OCI-M2 (cell line): Measurements from ENCODE around the gene KCNH3.

Experiments used
- DNase-seq: peaks from one replicate; lab custom pipeline; 2025; ENCODE audit not compliant: unreplicated experiment; lab: John Stamatoyannopoulos, UW

Gene KCNH3

DNA sequence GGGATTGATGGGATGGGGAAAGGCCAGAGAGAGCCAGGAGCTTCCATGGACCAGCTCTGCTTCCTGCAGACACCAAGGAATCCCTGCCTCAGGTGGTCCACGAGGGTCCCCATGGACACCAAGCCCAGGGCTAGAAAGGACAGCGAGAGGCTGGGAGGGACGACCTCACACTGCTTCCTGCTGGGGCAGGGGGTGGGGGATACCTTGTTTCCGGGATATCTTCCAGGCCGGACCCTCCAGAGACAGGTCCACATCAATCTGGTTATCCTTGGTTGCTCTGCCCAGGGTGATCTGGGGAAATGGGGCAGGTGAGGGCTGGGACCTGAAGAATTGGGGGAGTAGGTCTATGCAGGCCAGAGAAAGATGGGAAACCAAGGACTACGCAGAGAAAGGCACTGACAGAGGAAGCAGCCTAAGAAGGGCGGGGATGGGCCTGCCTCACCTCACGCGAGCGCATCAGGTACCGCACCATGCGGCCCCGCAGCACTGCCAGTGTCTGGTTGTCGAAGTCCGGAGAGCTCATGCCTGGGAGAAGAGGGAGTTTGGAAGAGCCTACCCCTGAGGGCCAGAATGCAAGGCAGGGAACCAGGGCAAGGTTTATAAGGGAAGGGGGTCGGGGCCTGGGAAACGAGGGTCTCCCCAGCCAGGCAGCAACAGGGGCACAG, 20.3 kb downstream of the KCNH3 start:
- no peak for DNase-seq

DNA sequence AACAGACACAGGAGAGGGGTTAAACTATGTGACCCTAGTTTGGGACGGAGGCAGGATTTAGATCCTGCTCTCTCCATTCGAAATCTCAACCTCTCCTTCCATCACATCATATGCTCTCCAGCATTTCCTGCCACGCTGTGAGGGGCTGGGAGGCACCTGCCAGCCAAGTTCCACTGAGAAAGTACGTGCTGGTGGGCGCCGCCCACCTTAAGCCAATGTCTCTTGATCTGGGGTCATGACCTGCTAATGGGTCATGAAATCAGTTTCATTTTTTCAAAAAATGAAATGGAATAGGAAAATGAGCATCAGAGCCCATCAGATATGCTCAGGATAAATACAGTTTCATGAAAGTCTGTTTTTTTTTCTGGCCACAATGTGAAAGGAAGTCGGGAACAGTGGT, 21.9 kb downstream of the KCNH3 start:
- no peak for DNase-seq

DNA sequence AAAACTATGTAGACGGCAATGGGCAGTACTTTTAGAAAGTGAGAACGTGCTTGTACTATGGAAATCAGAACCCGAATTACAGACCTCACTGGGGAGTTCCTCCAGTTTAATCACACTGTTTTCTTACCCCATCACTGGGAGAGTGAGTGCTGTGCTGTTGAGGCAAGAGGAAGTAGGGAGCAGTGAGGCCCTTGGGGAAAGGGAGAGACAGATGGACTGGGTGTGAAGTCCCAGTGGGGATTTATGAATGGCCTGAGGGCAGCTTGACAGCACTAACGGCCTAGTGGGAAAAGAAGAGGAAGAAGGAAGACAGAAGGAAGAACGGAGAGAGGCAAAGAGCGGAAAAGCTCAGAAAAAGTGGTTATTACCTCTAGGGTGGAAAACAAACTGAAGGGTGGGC, 23.4 kb downstream of the KCNH3 start:
- no peak for DNase-seq

DNA sequence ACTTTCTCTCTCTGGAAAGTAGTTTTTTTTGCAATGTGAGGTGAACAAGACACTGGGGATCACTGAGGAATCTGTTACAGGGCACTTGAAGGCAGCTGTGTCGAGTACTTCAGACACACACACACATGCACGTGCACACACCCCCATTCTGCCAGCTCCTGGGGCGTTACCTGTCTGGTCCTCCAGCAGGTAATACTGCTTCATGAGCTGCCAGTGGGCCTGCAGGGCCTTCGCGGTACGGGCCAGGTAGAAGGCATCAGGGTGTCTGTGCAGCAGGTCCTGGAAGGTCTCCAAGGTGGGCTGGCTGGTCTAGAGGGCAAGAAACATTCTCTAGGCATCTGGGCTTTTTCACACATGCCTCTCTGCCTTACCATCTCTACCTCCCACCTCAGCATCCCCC, 24.0 kb downstream of the KCNH3 start:
- DNase-seq: no peak

DNA sequence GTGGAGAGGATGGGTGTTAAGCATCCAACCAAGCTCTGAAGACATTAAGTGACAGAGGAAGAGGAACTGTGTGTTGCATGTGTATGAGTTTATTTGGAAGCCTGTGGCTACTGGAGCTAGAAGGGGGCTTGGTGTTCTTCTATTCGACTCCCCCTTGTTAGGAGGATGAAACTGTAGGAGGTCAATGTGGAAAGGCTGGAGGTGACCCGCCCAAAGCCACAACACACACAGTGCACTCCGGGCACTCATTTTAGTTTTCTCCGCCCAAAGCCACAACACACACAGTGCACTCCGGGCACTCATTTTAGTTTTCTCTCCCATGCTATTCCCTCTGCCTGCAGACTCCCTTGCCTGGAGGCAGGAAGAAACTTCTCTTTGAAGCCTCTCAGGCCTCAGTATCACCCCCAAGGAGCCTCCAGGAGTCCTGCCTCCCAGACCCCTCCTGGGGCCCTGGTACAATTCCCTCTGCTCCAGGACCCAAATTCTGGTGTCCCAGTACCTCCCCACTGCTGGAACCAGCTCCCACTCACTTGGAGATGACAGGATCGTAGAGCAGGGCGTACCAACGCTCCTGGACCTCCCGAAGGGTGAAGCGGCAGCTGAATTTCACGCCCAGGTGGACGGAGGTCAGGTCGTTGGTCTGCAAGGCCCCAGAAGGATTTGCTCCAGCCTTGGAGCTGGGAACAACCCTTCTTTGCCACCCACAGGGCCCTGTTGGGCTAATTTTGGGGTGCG, 25.3 kb downstream of the KCNH3 start:
- no peak for DNase-seq

DNA sequence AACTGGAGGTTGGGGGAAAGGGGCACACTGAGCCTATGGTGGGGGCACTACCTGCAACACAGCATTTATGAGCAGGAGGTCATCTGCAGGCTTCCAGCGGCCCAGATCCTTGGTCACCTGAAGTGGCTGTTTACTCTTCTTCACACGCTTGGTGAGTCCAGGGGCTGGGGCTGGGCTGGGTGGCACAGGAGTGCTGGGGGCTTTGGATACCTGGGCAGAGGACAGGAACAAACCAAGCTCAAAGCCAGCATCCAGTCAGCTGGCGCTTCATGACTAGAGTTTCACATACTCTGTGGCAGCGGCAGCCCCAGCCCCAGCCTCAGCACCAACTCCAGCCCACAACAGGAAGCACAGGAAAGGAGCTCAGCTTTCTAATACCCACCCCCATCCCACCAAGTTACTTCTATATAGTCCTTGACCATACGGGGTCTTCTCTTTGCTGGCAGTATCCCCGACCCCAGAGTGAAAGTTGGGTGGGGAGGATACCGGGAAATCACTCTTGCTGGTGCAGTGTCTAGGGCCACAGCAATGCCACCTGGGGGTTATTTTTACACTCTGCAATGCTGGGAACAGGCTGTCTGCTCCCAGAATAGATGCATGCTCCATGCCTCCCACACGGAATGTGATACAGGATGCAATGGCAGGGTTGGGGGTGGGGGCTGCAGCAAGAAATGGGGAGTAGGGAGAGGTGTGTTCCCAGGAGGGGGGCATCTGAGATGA, 26.0 kb downstream of the KCNH3 start:
- no peak for DNase-seq

DNA sequence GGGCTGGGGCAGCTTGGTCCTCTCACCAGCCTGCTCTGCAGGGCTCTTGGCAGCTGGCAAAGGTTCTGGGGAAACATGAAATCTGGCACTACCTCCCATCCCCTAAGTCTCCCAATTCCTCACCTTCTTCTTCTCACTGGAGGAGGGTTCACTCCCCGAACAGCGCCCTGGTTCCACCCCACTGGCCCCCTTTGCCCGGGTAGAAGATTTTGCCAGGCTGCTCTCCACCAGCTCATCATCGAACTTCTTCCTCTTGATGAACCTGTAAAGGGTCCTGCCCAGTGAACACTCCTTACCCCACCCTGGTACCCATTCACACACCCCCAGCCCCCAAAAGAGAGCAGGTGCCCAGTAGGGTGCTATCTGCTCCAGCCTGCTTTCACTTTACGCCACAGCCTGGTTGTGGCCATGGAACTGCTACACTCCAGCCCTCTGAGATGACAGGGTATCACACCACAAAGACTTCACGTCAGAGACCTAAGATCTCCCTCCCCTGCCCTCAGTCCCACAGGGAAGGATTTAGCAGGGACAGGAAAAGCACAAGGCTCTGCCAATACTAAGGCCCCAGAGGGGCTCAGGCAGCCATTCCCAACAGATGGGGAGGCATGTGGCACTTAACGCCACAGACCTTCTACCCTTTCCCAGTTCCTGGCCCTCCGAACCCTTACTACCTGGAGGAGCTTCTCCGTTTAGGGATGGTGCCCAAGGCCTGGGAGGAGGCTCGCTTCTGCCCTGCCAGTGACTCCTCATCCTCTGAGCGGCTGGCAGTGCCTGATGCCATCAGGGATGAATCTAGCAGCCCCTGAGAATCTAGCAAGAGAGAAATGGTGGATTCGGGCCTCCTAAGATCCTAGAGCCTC, 26.8 kb downstream of the KCNH3 start:
- no peak for DNase-seq

DNA sequence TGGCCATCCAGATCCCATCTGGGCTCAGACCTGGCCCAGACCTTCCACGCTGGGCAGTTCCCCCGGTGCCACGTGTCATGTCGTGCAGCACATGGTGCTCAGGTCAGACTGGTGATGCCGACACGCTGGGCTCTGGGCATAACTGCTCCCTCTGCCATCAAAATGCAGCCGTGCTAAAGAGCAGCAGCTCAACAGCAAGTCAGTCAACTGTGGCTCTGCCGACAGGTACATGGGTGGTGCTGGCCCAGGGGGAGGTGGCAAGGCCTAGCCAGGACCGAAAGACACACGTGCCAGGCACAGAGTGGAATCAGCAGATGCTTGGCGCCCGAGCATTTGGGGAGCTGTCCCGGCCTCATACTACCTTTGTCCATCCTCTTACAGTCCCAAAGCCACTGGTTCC, 27.5 kb downstream of the KCNH3 start:
- no peak for DNase-seq

DNA sequence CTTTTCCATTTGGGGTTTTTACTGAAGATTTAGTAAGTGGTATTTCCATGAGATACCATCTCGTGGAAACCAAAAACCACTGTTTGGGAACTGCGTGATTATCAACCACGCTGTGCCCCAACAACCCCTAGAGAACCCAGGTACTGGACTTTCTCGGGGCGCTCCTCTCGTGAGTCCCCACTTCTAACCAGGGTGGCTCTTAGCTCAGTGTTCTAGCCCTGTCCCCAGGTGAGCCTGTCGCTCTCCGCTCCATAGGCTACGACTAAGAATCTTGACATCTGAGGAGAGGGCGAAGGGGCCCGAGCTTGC, 28.4 kb downstream of the KCNH3 start:
- no peak for DNase-seq

DNA sequence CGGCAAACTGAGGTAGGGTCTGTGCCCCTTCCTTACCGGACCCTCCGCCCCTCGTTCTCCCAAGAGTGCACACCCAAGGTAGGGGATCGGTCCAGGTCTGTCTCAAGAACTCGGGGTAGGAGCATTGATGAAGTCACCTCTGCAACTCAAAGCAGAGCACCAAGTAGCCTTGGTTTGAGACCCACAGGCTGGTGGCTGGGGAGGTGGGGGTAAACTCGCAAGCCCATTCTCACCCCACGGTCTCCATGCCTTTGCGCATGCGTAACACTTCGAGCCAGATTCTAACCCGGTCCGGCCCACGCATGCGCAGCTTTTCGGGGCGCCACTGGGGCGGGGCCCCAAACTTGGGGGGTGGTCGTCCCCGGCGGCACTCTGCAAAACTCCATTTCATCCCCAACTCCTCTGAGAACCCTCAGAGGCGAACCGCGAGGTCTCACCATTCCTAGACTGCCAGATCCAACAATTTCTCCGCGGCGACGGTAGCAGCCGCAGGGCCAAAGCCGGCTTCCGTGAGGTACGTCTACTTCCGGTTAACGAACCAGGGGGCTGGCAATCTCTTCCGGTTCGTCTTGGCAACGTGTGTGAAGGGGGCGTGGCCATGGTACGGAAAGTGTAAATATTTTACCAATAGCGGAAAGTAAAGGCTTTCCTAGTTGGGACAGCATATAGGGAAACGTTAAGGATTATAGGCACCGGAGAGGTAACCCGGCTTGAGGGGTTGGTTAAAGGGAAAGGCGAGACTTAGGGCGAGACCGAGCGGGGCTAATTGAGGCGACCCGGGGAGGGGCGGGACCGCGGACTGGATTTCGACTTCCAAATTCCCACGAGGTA, 29.0 kb downstream of the KCNH3 start, which contains the start of gene MCRS1:
Gene MCRS1 (minus strand): TSS at position 532 of the 831 bp plus-strand sequence. CDS start 1,411 bp downstream, outside the sequence.
- peak; percentile 69 for DNase-seq

DNA sequence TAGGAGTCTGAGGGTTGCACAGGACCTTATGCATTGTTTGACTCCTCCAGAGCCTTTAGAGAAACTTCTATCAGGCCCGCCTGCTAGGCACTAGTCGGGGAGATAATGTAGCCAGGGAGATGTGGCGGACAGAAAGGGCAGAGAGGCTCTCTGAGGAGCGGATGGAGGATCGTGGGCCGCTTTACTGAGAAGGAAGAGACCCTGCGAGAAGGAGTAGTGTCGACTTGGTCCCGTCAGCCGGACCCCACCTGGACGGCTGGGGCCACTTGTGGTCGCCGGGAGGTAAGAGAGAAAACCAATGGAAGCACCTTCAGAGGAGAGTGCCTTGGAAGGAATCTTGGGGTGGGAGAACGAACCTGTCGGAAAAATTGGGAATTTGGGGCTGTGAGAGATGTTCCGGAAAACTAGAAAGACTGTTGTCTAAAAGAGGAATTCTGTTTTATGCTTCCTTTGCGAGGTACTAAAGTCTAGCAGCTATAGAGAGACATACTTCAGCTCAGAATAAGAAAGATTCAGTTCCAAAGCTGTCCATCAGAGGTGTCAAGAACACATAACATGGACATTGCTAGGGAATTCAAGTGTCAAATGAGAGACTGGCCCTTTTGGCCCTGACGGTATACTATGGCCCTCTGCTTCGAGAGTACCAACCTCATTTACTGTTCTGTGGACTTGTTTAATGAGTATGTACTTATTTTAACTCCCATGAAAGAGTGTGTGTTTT, 29.8 kb downstream of the KCNH3 start:
- no peak for DNase-seq

DNA sequence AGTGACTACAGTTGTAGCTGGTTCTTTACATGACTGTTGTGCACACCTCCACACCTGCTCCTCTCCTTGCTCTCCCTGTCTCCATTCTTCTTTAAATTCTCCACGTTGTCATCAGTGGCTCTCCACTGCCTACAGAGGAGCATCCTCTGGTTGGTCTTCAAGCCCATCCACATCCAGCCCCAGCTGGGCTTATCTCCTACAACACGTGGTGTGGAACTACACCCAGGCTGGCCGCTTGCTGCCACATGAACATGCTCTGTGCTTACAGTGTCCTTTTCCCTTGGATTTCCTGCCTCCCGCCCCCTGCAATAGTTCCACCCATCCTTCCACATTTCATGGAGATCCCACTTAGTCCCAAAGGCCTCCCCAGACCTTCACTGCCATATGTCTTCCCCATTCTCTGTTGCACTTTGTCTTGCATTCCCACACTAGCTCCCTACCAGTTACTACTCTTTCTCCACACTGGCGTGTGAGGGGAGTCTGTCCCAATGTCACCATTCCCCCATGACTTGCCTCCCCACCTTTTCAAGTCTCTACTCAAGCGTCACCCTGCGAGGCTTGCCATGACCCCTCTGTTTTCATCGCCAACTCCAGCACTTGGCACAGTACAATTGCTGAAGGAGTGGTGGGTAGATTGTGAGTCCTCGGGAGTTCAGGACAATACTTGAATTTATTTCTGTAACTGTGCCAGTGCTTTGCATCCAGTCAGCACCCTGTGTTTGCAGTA, 38.9 kb downstream of the KCNH3 start:
- no peak for DNase-seq

DNA sequence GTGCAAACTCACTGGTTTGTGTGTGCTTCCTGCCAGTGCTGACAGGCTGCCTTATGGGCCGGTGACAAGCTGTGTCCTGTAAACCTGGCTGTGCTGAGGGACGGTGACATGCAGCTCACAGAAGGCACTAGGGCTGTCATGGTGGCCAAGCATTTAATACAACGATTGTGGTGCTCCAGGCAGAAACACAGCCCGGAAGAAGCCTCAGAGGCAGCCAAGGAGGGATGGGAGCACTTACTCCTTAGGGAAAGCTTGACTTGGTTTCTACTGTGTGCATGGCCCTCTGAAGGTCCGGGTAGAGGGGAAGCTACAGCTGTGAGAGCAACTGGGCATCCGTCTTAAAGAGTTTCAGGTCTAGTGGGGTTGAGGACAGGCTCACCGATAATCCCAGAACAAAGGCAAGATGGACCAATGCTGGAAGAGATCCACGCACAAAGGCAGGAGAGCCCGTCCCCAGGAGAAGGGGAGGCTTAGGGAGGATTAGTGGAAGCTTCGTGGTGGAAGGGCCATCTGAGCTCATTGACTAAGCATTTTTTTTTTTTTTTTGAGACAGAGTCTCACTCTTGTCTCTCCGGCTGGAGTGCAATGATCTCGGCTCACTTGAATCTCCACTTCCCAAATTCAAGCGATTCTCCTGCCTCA, 39.8 kb downstream of the KCNH3 start:
- DNase-seq: no peak

DNA sequence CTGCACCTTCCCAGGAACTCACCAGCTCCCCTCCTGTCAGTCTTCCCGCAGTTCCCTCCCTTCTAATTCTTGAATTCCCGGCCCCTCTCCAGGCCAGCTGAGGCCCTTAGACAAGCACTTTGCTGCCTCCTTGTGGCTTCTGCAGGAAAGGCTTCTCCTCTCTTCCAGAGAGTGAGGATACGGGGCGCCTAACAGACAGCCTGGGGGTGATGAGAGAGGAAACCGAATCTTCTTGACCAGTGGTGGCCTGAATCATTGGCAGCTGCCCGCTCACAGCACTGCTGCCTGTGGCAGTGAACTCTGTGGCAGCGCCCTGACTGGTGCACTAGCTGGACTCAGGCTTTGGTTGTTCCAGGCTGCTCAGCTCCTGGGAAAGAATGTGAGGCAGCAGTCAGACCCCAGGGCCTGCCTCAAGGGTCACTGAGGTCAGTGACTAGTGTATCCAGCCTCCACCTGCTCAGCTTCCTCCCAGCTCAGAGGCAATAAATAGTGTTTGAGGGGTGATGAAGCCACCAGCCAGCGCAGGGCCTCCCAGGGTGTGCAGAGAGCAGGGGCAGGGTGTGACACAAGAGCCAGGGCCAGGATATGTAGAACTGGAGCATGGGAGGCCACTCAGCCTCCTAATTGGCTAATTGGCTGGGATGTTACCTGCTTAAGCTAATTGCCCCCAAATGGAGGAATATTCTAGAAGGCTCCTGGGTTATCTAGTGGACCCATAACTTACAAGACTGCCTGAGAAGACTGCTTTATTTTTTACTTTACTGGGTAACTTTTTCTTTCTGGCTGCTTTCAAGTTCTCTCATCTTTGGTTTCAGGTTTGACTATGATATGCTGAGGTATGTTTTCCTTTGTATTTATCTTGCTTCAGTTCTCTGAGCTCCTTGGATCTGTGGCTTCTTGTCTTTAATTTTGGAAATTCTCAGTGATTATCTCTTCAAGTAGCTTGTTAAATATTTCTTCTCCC, 42.0 kb downstream of the KCNH3 start:
- DNase-seq: peak; percentile 2

DNA sequence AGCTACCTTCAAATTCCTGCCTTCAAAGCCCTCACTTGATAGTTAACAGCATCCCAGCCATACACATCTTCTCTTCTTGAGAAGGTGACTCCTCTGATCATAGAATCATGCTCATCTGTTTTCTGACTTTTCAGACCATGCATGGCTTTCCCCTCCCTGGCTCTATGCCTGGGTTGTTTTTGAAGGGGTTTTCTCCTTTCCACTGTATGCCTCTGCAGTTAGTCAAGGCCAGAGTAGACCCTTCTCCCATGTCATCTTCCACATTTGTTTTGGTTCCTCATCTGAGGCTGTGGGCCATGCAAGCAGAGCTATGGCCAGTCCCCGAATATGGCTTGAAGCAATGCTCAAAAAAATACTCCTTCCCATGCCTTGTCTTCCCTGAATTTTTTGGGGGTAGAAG, 43.4 kb downstream of the KCNH3 start:
- DNase-seq: no peak

DNA sequence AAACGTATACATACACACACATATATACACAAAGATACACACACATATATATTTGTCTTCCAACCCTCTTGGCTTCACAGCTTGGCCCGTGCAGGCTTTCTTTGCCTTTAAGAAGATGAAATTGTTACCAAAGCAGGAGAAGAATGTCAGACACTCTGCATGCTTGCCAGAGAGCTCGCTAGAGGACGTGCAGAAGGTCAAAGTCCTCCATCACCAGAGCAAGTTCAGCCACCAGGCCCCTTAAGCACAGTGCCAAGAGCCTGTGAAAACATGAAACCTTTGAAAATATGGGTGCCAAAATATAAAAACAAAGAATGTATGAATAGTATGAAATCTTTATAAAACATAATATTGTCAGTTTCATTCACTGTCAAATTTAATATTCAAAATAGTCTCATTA, 44.0 kb downstream of the KCNH3 start:
- no peak for DNase-seq

DNA sequence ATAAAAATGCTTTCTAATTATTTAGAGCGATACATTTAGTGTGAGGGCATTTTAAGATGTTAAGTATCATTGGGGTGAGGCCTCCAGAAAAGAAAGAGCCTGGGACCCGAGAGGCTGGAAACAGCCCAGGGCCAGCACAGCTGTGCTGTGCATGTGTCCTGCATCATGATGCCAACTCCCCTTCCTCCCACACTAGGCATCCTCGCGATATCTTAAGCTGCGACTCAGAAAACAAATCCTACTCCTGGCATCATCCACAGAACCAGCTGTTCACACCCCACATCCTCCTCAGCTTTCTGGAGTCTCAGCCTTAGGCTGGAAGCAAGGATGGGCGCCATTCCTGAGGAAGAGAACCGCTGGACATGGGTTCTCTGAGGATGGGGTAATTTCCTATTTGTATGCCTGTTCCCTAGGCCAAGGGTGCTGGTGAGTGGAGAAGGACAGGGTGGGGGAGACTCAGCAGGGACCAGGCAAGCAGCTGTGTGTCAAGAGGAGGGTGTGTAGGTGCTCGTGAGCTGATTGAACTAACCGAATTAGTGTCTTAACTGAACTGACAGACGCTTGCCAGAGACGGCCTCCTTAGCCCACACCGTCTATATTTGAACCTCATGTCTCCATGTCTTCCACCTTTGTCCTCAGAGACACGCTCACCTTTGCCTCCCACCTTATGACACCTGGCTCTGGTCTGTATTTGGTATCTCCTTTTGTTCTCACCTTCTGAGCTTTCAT, 44.7 kb downstream of the KCNH3 start:
- DNase-seq: no peak
